Measurements from ENCODE around the gene C20orf173. TPM values are rescaled to one million over a fixed set of nuclear protein-coding genes. Genes with fewer than 3 reads are reported as not detected.

The C20orf173 gene
- total RNA-seq, 2 experiments from 2014 or later: not detected

GRCh38 chr20:35515341-35515740 is 14.1 kb downstream of the C20orf173 start:
- DNase-seq: no peak
- Mint-ChIP-seq H3K4me1 (ENCODE audit: low read depth) (no peaks in the 10 kb centered on the region), H3K9me3 (no peaks in the 10 kb centered on the region), H3K27ac (no peak overlapping the region), H3K36me3 (ENCODE audit: low read depth) (peaks cover 8% of the 10 kb centered on the region), H3K4me3 (no peak overlapping the region), H3K27me3 (ENCODE audit: low read depth) (no peaks in the 10 kb centered on the region)
- CTCF ChIA-PET: no interaction called here
- intact Hi-C loops (cut with micrococcal nuclease): no loop called here

- Mint-ChIP-seq H3K27ac (no peak overlapping the region), H3K9me3 (no peaks in the 10 kb centered on the region), H3K4me1 (ENCODE audit: low read depth) (no peaks in the 10 kb centered on the region), H3K36me3 (ENCODE audit: low read depth) (peaks cover 12% of the 10 kb centered on the region), H3K27me3 (ENCODE audit: low read depth) (no peaks in the 10 kb centered on the region), H3K4me3 (no peak overlapping the region)
- DNase-seq: no peak
- intact Hi-C loops (cut with micrococcal nuclease): no loop called here
- CTCF ChIA-PET: interaction anchor here (1.0 kb wide), 1 partner anchor 58 kb away, joined by 4 read pairs; no protein-coding TSS in a partner anchor
Measured at GRCh38 chr20:35514371-35514932, 15.0 kb downstream of the C20orf173 start.

DNA sequence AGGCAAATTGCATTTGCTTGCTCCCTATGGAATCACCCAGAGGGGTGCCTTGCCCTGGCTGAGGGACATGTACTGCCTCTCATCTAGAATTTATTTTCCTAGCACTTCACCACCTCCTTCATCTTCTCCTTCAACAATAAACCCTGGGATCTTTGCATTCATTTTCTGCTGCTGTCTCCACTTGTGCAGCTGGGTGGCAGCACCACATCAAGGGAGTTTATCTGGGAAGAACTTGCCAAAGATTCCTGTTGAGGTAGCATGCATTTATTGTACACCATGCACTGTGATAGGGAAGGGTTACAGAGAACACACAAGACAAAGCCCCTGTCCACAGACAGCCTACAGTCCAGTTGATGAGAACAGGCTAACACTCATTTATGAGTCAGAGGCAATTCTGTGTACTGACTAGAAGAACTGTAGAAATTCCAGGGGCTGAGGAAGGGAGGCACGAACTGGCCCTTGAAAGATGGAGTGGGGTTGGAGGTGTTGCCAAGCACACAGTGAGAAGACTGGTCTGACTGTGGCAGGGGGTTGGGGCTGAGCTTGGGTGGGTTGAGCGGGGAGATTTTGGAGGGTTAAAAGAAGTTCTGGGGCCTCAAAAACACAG is 17.5 kb downstream of the C20orf173 start:
- peaks cover 15% of the 10 kb centered on the region for H3K36me3 Mint-ChIP-seq (ENCODE audit: low read depth)
- CTCF ChIA-PET: interaction anchor here (0.6 to 1.4 kb wide), 3 partner anchors 12 to 1076 kb away, joined by 3 to 4 read pairs (median 3); no protein-coding TSS in a partner anchor

GRCh38 chr20:35510951-35511735 is 18.3 kb downstream of the C20orf173 start:
- CTCF ChIA-PET: interaction anchor here (0.6 to 1.4 kb wide), 6 partner anchors 12 to 351 kb away, joined by 3 to 7 read pairs (median 4); no protein-coding TSS in a partner anchor
- H3K27ac Mint-ChIP-seq: no peak overlapping the region
- H3K4me1 Mint-ChIP-seq (ENCODE audit: low read depth): peaks cover 9% of the 10 kb centered on the region
- peaks cover 15% of the 10 kb centered on the region for H3K36me3 Mint-ChIP-seq (ENCODE audit: low read depth)
- no peak for DNase-seq
- no peaks in the 10 kb centered on the region for H3K9me3 Mint-ChIP-seq
- no peak overlapping the region for H3K4me3 Mint-ChIP-seq
- intact Hi-C loops (cut with micrococcal nuclease): no loop called here
- no peaks in the 10 kb centered on the region for H3K27me3 Mint-ChIP-seq (ENCODE audit: low read depth)

More for the DNA sequence above, 17.5 kb downstream of the C20orf173 start:
- peaks cover 2% of the 10 kb centered on the region for H3K4me1 Mint-ChIP-seq (ENCODE audit: low read depth)
- no peaks in the 10 kb centered on the region for H3K9me3 Mint-ChIP-seq
- H3K27ac Mint-ChIP-seq: peak overlapping the region; percentile 50
- no peaks in the 10 kb centered on the region for H3K27me3 Mint-ChIP-seq (ENCODE audit: low read depth)
- peak; percentile 22 for DNase-seq
- intact Hi-C loops (cut with micrococcal nuclease): no loop called here
- H3K4me3 Mint-ChIP-seq: no peak overlapping the region

- peaks cover 27% of the 10 kb centered on the region for H3K36me3 Mint-ChIP-seq (ENCODE audit: low read depth)
Measured at GRCh38 chr20:35508493-35509218, 20.8 kb downstream of the C20orf173 start.

GRCh38 chr20:35506872-35507638 is 22.4 kb downstream of the C20orf173 start:
- Mint-ChIP-seq H3K27me3 (ENCODE audit: low read depth) (no peaks in the 10 kb centered on the region), H3K9me3 (no peaks in the 10 kb centered on the region), H3K4me3 (no peak overlapping the region), H3K4me1 (ENCODE audit: low read depth) (peaks cover 19% of the 10 kb centered on the region), H3K36me3 (ENCODE audit: low read depth) (peaks cover 29% of the 10 kb centered on the region), H3K27ac (peak overlapping the region; percentile 2)
- intact Hi-C loops (cut with micrococcal nuclease): no loop called here
- CTCF ChIA-PET: interaction anchor here (1.4 kb wide), 1 partner anchor 112 kb away, joined by 4 read pairs; no protein-coding TSS in a partner anchor
- peak; percentile 18 for DNase-seq

More at GRCh38 chr20:35508493-35509218, 20.8 kb downstream of the C20orf173 start:
- intact Hi-C loops (cut with micrococcal nuclease): no loop called here
- Mint-ChIP-seq H3K27ac (no peak overlapping the region), H3K4me1 (ENCODE audit: low read depth) (peaks cover 19% of the 10 kb centered on the region), H3K4me3 (no peak overlapping the region), H3K27me3 (ENCODE audit: low read depth) (no peaks in the 10 kb centered on the region), H3K9me3 (no peaks in the 10 kb centered on the region)
- no peak for DNase-seq
- CTCF ChIA-PET: interaction anchor here (1.2 kb wide), 1 partner anchor 45 kb away, joined by 3 read pairs; no protein-coding TSS in a partner anchor

- intact Hi-C loops (cut with micrococcal nuclease): no loop called here
- peak overlapping the region; percentile 55 for H3K27ac Mint-ChIP-seq
- H3K27me3 Mint-ChIP-seq (ENCODE audit: low read depth): no peaks in the 10 kb centered on the region
- H3K9me3 Mint-ChIP-seq: no peaks in the 10 kb centered on the region
- no peak for DNase-seq
- H3K4me3 Mint-ChIP-seq: no peak overlapping the region
- H3K36me3 Mint-ChIP-seq (ENCODE audit: low read depth): peaks cover 25% of the 10 kb centered on the region
- CTCF ChIA-PET: interaction anchor here (0.6 kb wide), 1 partner anchor 151 kb away, joined by 3 read pairs; no protein-coding TSS in a partner anchor
- H3K4me1 Mint-ChIP-seq (ENCODE audit: low read depth): peaks cover 19% of the 10 kb centered on the region
Measured at GRCh38 chr20:35506179-35506578, 23.3 kb downstream of the C20orf173 start.

DNA sequence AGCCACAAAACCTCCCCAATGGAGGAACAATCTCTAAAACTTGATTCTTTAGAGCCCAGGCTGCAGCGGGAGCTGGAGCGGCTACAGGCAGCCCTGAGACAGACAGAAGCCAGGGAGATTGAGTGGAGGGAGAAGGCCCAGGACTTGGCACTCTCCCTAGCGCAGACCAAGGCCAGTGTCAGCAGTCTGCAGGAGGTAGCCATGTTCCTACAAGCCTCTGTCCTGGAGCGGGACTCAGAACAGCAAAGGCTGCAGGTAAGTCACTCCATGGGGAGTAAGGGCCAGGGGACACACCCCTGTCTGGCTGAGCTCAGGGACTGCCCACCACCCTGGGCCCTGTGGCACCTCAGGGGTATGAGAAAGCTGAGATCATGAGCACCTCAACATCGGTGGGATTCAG is 24.7 kb downstream of the C20orf173 start:
- Mint-ChIP-seq H3K27me3 (ENCODE audit: low read depth) (no peaks in the 10 kb centered on the region), H3K36me3 (ENCODE audit: low read depth) (peaks cover 29% of the 10 kb centered on the region), H3K4me3 (no peak overlapping the region), H3K9me3 (no peaks in the 10 kb centered on the region), H3K27ac (no peak overlapping the region), H3K4me1 (ENCODE audit: low read depth) (peaks cover 19% of the 10 kb centered on the region)
- no peak for DNase-seq
- CTCF ChIA-PET: interaction anchor here (1.6 kb wide), 1 partner anchor 13 kb away, joined by 4 read pairs; no protein-coding TSS in a partner anchor
- intact Hi-C loops (cut with micrococcal nuclease): no loop called here

GRCh38 chr20:35503841-35504561 is 25.5 kb downstream of the C20orf173 start:
- Mint-ChIP-seq H3K27ac (no peak overlapping the region), H3K36me3 (ENCODE audit: low read depth) (peaks cover 29% of the 10 kb centered on the region)

GRCh38 chr20:35503281-35503680 is 26.2 kb downstream of the C20orf173 start:
- Mint-ChIP-seq H3K4me3 (no peak overlapping the region), H3K27ac (no peak overlapping the region), H3K4me1 (ENCODE audit: low read depth) (peaks cover 19% of the 10 kb centered on the region), H3K9me3 (no peaks in the 10 kb centered on the region), H3K27me3 (ENCODE audit: low read depth) (no peaks in the 10 kb centered on the region), H3K36me3 (ENCODE audit: low read depth) (peaks cover 31% of the 10 kb centered on the region)
- CTCF ChIA-PET: interaction anchor here (0.5 to 1.4 kb wide), 6 partner anchors 28 to 288 kb away, joined by 3 to 4 read pairs (median 3); no protein-coding TSS in a partner anchor
- intact Hi-C loops (cut with micrococcal nuclease): no loop called here
- no peak for DNase-seq

More at GRCh38 chr20:35503841-35504561, 25.5 kb downstream of the C20orf173 start:
- intact Hi-C loops (cut with micrococcal nuclease): no loop called here
- peaks cover 19% of the 10 kb centered on the region for H3K4me1 Mint-ChIP-seq (ENCODE audit: low read depth)
- H3K27me3 Mint-ChIP-seq (ENCODE audit: low read depth): no peaks in the 10 kb centered on the region
- CTCF ChIA-PET: interaction anchor here (0.5 to 1.6 kb wide), 6 partner anchors 12 to 289 kb away, joined by 3 to 4 read pairs (median 3); no protein-coding TSS in a partner anchor
- H3K4me3 Mint-ChIP-seq: no peak overlapping the region
- H3K9me3 Mint-ChIP-seq: no peaks in the 10 kb centered on the region
- no peak for DNase-seq

DNA sequence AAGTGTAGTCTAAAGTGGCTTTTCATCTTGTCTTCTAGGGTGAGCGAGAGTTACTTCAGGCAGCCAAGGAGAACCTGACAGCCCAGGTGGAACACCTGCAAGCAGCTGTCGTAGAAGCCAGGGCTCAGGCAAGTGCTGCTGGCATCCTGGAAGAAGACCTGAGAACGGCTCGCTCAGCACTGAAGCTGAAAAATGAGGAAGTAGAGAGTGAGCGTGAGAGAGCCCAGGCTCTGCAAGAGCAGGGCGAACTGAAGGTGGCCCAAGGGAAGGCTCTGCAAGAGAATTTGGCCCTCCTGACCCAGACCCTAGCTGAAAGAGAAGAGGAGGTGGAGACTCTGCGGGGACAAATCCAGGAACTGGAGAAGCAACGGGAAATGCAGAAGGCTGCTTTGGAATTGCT is 27.1 kb downstream of the C20orf173 start:
- peaks cover 31% of the 10 kb centered on the region for H3K36me3 Mint-ChIP-seq (ENCODE audit: low read depth)
- no peak for DNase-seq
- H3K27me3 Mint-ChIP-seq (ENCODE audit: low read depth): no peaks in the 10 kb centered on the region
- CTCF ChIA-PET: interaction anchor here (1.4 kb wide), 1 partner anchor 39 kb away, joined by 4 read pairs; no protein-coding TSS in a partner anchor
- H3K4me3 Mint-ChIP-seq: no peak overlapping the region
- intact Hi-C loops (cut with micrococcal nuclease): no loop called here
- H3K9me3 Mint-ChIP-seq: no peaks in the 10 kb centered on the region
- peaks cover 19% of the 10 kb centered on the region for H3K4me1 Mint-ChIP-seq (ENCODE audit: low read depth)
- H3K27ac Mint-ChIP-seq: no peak overlapping the region
